SKM-1 (cell line): ENCODE results near the gene GCA.

Experiments
- DNase-seq: peaks from one replicate; lab custom pipeline; 2025; ENCODE audit not compliant: unreplicated experiment; lab: John Stamatoyannopoulos, UW

The GCA gene, protein sequence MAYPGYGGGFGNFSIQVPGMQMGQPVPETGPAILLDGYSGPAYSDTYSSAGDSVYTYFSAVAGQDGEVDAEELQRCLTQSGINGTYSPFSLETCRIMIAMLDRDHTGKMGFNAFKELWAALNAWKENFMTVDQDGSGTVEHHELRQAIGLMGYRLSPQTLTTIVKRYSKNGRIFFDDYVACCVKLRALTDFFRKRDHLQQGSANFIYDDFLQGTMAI

DNA sequence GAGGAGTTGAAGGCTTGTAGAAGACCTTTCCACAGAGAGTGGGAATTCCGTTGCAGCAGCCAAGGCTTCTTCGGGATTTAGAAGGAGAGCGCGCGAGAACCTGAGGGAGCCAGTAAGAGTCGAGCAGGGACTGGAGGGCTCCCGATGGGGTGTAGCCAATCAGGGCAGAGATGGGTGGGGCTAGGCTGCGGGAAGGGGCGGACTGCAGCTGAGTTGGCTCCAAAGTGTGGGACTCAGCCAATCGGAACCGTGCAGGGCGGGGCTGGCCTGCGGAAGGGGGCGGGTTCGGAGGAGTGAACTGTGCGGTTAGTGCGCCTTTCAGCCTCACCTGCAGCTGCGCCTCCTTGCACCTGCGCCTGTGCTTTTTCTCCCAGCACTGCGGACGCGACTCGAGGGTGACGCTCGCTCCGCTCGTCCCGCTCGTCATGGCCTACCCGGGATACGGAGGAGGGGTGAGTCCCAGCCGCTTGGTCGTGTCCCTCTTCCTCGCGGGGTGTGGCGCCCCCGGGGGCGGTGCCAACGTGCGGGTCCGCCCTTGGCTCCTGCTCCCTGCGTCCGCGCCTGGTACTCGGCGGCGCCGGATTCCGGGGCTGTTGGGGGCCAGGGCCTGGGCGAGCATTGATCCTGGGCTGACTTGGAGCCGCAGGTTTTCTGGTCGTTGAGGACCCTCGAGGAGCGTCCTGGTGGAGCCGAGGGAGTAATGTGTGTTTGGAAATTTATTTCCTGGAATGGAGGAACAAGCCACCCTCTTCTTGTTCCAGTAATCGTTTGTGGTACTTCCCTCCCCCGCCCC lies at the start of gene GCA:
Gene GCA (plus strand): TSS at position 309 of the 793 bp plus-strand sequence. CDS start 117 bp downstream, at position 426.
- peak; percentile 97 for DNase-seq

DNA sequence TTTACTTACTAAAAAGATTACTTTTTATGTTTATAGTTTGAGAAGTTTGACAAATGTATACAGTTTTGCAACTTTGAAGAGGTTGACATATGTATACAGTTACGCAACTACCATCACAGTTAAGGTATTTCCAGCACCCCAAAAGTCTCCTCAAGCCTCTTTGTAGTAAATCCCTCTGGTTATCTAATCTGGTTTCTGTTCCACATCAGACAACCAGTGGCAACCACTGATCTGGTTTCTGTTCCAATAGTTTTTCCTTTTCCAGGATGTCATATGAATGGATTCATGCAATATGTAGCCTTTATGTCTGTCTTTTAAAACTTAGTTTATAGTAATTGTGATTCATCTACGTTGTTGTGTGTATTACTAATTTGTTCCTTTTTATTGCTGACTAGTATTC lies 48.9 kb upstream of the GCA start:
- DNase-seq, result no peak

DNA sequence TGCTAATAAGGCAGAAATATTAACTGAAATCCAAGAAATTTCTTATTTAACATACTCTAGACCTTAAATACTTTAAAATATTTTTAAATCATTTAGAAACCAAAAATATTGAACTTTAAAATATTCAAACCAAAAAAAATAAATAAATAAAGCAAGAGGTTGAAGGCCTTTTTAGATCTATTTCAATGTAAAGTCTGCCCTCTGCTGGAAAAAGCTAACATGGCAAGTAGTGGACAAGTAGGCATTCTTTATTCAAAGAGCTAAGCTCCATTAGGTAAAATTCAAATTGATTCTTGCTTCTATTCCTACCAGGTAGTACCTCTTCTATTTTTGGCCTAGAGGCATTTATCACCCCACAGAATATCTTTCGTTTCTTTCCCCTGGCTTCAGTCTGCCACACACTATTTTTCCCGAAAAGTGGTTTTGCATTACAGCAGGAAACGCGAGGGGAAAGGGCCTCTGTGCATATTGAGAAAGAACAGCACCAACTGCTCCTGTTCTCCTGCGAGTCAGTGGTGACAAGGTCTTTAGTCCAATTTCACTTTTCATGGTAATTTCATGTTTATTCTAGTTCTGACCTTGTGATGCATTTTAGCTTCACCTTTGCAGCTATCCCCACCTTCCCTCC lies 45.9 kb upstream of the GCA start:
- peak; percentile 65 for DNase-seq

DNA sequence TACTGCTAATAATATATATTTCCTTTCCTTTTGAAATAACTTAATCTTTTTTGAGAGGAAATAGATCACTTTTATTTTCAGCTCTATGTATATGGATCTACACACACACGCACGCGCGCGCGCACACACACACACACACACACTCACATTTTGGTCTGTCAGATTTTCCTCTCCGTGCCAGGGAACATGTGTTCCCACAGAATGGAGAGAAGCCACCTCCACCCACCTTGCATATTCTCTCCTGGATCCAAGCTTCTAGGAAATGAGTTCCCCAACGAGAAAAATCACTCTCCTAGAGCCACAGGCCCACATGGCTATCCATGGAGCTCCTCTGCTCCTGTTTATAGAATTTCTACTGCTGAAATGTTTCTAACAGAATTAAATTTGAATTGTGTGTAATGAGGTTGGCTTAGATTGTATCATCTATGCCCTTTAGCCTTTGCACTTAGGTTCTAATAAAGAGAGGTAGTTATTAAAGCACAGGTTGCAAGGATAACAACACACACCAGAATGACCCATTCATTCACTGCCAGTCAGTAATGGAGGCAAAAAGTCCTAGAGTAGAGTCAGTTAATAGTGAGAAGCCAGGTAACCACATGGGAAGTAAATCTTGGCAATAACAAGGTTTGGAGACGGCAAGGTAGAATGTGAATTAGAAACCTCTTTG lies 45.1 kb upstream of the GCA start:
- DNase-seq, result no peak

DNA sequence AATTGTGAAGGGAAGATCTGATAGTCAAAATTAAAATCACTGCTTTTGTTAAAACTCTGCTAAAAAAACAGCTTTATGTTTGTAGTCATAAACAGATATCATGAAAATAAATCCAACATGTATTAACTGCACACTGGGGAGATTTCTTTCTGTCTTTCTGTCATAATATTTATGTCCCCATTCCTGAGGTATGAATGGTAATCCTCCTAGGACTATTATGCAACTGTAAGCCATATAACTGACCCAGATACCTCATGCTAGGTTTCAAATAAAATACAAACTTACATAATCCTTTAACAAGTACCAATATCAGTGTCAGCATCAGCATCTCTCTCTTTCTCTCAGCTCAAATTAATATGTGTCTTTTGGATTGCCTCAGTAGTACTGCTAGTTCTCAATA lies 43.7 kb upstream of the GCA start:
- no peak for DNase-seq

DNA sequence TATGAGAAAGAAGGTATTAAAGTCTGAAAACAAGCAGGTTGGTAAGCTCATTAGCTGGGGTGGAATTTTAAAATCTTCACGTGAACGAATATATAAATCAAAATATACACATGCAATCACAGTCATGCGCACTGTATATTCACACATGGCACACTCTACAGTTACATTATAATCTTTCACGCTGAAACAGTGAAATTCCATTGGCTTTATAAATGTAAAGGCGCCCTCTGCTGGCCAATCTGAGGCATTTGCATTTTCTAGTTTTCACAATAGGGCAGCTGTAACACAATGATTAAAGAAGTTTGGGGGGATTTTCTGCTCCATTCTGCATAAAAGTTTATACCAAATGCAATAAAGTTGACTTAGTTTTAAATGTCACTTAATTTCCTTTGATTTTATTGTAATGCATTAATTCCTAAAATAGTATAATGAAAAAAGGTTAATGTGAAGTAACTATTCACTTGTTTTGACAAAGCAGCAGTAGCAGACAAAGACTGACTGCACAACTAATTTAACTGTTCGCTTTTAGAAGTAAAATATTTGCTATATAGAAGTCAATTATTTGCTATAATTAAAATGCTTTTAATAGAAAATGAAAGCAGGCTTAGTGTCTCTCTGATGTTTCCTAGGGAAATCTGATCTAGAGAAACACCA lies 42.7 kb upstream of the GCA start:
- DNase-seq, result peak; percentile 51

DNA sequence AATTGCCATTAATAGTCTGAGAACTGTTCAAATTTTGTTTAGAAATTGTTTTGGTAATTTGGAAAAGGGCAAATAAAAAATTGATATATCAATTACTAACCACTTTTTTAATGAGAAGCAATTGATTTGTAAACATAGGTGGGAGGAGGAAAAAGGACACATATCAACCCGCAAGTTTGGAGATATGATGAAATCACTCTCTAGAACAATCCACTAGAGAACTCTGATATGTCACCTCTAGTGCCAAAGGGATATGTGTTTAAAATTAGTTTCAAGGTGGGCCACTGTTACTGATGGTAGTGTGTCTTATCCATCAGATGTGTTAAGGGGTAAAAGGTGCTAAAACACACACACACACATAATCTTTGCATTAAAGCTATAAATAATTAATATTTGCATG lies 42.1 kb upstream of the GCA start:
- no peak for DNase-seq

DNA sequence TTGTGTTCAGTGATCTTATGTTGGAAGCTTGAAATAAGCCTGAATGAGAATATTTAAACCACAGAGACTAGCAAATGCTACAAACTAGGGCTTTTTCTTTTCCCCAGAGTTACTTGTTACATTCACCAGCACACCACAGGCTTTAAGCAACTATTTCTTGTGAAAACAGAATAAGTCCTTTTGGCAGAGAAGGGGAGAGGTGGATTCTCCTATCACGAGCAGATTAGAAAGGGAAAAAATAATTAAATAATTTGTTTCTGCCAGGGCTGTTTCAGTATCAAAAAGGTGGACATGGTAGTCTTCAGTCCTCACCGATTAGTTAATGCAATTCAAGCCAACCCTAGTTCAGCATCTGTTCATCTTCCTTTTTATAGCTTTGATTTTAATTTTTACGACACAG lies 38.0 kb upstream of the GCA start:
- no peak for DNase-seq

DNA sequence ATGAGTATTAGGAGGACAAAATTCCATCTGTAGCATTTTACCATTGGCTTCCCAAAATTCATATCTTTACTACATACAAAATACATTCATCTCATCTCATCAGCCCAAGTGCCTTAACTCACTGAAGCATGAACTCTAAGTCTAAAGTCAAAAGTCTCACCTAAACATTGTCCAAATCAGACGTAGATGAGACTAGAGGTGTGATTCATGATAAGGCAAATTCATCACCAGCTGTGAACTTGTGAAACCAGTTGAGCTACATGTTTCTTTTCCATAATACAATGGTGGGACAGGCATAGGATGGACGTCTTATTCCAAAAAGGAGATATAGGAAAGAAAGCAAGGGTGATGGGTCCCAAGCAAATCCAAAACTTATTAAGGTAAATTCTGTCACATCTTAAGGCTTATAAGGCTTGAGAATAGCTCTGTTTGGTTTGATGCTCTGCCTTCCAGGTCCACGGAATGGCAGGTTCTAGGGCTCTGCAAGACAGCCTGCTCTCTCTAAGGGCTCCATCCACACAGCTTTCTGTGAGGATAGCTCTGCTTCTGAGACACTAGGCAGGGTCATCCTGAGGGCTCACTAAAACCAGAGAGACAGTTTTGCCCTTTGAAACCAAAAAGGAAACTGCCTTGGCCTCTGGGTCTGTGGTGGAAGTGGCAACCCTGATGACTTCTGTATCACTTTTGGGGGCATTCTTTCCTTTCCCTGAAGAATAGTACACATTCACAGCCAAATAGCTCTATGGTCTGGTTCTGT lies 35.0 kb upstream of the GCA start:
- no peak for DNase-seq

DNA sequence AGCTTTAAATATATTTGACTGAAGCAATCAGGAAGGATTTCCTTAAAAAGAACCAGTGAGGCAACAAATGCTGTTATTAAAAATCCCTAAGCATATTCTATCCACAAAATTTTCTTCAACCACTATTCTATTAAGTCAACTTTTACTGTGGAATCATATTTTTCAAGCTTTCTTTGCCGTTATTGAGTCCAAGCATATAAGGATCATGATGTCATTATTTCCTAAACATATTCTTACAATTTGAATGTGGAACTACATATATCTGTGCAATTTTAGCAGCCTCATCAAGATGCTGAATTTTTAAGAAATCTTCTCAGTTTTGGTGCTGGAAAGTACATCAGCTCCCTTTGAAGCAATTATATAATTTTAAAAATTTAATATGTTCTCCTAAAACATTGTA lies 31.1 kb upstream of the GCA start:
- no peak for DNase-seq

DNA sequence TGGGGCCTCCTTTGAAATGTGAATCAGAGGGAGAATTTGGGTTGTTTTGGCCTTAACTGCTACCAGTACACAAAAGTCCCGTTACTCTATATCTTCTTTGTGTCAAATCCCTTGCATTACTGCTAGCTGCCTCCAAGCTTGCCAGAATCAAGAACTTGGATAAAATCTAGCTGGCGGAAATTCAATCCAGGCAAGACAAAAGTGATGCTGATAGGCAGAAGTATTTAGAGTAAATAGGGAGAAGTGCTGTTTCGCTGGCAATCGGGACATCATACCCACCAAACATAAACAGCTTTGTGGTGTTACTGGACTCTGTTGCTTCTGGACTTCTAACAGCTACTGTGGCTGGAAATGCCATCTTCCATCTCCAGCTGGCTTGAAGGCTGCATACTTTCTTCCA lies 28.0 kb upstream of the GCA start:
- no peak for DNase-seq

DNA sequence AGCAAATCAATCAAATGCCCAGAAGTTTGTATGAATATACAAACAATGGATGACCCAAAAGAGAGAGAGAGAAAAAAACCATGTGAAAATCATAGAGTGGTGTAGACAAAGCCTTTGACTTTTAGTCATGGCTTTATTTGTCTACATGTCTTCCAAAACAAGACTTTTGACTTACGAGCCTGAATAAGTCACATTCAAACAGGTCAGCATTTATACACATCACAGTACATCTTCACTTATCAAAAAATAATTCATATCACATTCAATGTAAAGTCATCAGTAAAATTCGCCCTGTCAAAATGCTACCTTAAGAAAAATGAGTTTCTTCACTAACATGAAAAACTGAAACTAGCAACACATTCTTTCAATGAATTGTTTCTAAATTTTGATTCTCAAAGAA lies 27.3 kb upstream of the GCA start:
- no peak for DNase-seq

DNA sequence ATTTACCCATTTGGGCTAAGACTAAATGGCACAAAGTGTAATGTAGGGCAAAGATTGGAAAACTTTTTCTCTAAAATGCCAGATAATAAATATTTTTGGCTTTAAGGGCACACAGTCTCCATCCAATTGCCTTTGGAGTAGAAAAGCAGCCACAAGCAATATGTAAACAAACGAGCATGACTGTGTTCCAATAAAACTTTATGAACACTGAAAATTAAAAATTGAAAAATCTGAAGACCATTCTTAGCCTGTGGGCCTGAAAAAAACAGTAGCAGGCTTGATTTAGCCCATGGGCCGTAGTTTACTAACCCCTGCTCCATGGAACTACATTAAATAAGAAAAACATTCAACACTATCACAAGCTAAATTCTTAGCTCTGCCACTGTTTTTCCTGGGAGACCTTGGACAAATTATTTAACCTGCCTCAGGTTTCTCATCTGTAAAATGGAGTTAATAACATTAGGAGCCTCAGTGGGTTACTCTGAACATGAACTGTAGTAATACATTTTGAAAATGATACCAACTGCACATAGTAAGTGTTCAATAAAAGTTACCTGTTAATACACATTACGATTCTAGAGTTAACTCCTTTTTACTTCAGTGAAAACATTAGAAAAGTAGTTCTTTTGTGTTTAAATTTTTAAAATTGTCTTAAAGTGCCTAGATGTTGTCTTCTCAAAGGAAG lies 26.7 kb upstream of the GCA start:
- DNase-seq, result no peak

DNA sequence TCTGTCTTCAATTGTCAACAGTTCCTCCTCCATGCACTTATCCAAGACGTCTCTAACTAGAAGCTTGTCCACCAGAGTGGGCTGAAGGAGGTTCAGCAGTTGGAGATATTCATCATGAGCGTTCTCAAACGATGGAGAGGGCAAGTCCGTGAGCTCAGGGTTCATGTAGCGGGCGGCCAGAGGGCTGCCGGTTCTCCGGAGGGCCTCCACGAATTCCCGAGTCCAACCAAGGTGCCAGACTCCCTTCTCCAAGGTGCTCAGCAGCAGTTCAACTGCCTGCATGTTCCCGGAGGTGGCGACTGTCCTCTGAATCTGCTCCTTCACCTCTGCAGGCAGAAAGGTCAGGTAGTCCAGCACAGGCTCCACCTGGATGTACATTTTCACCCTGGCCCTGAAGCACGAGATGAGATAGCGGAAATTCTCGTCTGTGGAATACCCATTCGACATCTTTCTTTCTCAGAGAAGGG lies 26.0 kb upstream of the GCA start:
- DNase-seq, result no peak

DNA sequence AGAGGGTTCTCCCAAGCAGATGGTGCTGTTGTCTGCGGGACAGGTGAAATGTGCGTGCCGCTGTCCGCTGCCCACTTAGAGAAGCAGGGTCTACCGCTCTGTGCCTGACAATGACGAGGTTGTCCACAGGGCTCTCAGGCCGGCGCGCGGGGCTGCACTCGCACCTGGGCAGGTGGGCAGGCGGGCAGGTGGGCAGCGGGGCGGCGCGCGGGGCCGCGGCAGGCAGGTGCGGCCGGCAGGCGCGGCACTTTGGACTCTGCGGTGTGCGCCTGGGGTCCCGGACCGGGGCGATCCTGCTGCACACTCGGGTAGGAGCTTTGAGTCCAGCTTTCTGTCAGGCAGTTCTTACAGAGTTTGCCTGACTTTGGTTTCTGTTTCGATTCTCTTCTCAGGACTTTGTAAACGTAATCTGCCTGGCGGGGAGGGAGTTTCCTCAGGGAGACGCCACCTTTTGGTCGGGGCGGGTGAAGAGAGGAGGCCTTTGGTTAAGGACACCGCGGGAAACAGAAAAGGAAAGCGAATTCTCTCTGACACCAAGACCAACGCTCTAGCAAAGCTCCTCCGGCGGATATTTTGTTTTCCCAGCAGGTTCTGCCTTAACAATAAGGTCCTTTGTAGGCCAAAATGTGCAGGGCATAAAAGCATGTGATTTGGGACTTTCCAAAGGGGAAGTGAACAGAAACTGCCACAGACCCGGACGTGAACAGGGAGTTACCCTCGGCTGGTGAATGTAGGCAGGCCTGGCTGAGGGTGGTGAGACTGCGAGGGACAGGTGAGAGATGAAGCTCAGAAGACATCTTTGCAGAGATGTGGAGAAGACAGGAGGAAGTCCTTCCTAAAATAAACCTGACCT lies 25.4 kb upstream of the GCA start, which contains the start of gene IFIH1:
Gene IFIH1 (minus strand): TSS at position 357 of the 853 bp plus-strand sequence. CDS start 377 bp downstream, outside the sequence.
- peak; percentile 76 for DNase-seq

DNA sequence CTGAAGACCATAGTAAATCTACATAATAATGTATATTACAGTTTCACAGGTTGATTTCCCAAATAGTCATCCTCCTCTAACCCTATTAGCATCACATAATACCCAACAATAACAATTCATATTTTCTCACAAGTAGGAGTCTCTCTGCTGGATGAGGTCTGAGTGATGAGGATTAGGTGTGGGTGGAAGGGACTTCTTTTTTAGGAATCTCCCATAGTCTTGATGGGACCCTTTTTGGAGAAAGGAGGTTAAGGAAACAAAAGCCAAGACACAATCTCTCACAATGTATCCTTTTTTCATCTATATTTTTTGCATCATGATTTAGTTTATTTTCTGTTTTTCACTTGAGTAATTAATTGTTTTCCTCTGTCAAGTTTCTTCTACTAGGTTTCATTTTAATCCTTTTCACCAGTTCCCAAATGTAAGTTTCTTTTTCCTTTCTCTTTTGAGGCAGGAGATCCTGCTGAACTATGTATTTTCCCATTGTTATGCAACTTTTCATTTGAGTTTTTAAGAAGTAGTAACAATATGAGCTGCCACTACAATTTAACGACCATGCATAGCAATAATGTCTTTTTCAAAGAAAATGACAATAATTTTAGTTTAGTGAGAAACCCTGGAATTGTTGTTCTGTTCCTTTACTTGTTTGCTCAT lies 22.9 kb upstream of the GCA start:
- no peak for DNase-seq

DNA sequence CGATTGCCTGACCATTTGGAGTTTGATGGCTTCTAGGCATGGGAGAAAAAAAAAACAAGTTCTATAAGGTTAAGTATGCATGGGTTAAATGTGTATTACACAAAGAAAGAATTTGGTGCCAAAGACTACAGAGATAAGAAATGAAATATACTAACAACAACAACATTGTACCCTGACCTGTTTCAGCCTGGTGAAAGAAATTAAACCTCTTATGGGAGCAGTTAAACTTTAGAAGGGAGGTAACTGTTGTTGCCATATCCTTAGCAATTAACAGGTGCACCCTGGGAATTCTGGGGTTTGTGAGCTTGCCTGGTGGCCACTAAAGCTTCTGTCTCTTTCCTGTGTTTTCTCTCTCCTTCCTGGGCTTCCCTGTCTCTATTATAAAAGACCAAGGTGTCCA lies 19.0 kb upstream of the GCA start:
- no peak for DNase-seq

DNA sequence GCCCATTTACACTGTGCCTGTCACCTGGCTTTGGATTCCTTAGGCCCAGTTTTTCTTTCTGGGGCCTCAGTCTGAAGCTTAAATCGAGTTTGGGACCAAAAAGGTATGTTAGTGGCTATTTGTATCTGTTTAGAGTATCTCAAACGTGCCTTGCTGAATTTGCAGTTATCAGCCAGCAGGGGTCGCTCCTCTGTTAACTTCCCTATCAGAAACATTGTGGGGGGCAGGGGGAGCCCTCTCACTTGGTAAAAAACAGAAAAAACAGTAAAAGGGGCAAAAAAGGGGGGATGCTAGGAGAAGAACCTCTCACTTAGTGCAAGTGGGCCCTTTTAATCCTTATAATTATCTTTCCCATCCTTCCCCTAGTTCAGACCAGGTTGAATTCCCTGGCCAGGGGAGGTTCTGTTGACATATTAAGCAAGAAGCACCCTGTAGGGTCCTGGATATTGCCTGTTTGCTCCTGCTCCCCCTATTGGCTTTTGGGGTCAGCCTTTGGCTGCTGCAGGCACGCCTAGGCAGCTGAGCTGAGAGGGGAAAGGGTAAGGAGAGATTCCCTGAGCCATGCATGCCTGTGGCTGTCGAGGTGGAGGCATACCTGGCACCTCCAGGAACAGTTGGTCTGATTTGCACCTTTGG lies 16.7 kb upstream of the GCA start:
- peak; percentile 13 for DNase-seq
